Stimulated activated CD4-positive, alpha-beta T cell treated with anti-CD3 and anti-CD28 coated beads, Interleukin-15, amount 100 ng/mL, for 24 hours (primary cell): ENCODE data around the gene FAH.

ENCODE experiments used
- DNase-seq: peaks from one replicate; pipeline ENCODE4 v3.0.0-alpha.2; 2020

Gene FAH

GRCh38 chr15:80174017-80174746 is 21.4 kb downstream of the FAH start:
- DNase-seq, result no peak

GRCh38 chr15:80175436-80175835 is 22.6 kb downstream of the FAH start:
- no peak for DNase-seq

DNA sequence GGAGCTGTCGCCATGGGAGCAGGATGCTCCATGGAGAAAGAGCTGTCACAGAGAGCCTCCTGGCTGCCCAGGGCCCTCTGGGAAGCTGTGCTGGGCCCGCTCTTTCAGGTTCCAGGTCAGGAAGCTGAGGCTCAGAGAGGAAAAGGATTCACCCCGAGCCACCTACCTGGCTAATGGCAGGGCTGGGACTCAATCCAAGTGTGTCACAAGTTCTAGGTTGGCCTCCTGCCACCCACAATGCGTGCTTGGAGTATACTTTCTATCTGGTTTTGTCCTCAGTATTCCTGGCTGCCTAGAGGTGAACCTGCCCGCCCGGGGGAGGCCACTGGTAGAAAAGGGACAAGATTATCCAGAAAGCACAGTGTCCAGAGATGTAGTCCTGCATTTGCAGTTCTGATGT is 23.6 kb downstream of the FAH start:
- DNase-seq, result no peak

GRCh38 chr15:80177156-80177555 is 24.4 kb downstream of the FAH start:
- no peak for DNase-seq

DNA sequence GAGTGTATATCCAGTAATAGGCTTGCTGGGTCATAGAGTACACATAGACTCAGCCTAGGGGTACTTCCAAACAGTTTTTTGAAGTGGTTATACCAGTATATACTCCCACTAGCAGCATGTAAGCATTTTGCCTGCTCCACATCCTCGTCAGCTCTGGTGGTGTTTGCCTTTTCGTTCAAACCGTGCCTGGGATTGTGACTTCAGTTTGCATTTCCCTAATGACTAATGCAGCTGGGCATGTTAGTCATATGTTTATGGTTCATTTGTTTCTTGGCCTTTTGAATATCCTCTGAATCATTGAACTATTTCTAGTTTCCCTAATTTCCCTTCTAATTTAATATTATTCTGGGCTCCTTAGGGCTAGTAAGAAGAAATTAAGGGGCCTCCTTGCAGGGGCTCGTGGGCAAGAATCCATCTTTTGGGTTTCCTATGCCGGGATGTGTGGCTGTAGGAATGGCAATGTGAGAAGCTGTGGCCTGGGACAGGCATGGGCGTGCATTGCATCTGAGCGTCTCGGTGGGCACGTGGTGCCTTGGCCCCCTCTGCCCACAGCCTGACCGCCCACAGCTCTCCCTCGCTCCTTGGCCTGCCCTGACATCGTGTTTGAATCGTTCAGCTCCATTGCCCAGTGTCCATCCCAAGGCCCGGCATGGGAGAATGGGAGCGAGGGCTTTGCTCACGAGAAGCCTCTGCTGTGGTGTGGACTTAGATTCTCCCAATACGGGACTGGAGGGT is 26.4 kb downstream of the FAH start:
- no peak for DNase-seq

- no peak for DNase-seq
Observed at GRCh38 chr15:80179935-80180334, 27.1 kb downstream of the FAH start.

GRCh38 chr15:80180468-80180867 is 27.7 kb downstream of the FAH start:
- DNase-seq, result no peak

DNA sequence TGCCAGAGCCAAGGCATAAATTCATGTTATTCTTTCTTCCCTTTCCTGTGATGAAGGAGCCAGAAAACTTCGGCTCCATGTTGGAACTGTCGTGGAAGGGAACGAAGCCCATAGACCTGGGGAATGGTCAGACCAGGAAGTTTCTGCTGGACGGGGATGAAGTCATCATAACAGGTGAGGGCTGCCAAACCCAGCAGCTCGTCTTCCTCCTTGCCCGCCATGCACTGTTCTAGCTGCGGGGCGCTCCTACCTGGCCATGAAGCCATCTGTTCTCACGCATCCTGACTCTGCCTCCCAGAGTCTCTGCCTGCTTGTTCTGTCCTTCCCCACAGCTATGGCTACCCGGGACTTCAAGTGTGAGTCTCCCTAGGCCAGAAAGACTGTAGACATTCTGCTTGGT is 28.2 kb downstream of the FAH start:
- DNase-seq, result no peak

- DNase-seq, result no peak
Observed at GRCh38 chr15:80182611-80183261, 29.9 kb downstream of the FAH start.

DNA sequence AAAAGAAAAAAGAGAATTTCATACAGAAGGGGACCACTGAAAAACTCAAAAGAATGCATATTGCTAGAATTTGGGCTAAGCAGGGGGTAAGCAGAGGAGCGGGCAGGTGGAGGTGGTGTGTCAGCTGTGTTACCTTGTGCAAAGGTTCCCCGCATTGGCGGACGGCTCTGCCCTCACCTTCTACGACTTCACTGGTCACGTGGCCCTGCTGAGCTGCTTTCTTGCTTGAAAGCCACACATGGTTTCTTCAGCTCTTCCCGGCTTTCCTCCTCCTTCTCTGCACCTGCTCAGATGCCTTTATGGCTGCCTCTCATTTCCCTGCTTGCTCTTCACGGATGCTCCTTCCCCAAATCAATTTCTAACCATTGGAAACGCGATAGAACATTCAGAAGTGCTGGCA is 30.5 kb downstream of the FAH start:
- DNase-seq, result no peak

- no peak for DNase-seq
Observed at GRCh38 chr15:80183886-80184285, 31.1 kb downstream of the FAH start.

DNA sequence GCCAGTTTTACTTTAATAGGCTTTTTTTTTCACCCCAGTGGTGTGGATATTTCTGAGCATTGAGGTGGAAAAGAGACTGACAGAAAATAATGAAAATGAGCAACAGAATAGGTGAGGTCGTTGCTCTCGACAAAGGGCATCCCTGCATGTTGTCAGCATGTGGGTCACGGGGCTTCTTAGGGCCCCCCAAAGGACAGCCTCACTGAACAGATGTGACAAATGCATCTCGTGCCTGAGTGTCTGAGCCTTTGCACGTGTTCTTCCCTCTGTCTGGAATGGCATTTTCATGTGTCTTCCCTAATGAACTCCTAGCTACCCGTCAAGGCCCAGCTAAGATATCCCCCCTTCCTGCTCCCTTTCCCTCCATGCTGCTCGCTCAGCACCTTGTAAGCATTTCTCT is 31.8 kb downstream of the FAH start:
- DNase-seq, result no peak

- no peak for DNase-seq
Observed at GRCh38 chr15:80185152-80185551, 32.4 kb downstream of the FAH start.

GRCh38 chr15:80186066-80186465 is 33.3 kb downstream of the FAH start:
- no peak for DNase-seq

- DNase-seq, result no peak
Observed at GRCh38 chr15:80186597-80186996, 33.8 kb downstream of the FAH start.

- DNase-seq, result no peak
Observed at GRCh38 chr15:80188251-80188650, 35.5 kb downstream of the FAH start.

- no peak for DNase-seq
Observed at GRCh38 chr15:80191198-80191597, 38.4 kb downstream of the FAH start.

DNA sequence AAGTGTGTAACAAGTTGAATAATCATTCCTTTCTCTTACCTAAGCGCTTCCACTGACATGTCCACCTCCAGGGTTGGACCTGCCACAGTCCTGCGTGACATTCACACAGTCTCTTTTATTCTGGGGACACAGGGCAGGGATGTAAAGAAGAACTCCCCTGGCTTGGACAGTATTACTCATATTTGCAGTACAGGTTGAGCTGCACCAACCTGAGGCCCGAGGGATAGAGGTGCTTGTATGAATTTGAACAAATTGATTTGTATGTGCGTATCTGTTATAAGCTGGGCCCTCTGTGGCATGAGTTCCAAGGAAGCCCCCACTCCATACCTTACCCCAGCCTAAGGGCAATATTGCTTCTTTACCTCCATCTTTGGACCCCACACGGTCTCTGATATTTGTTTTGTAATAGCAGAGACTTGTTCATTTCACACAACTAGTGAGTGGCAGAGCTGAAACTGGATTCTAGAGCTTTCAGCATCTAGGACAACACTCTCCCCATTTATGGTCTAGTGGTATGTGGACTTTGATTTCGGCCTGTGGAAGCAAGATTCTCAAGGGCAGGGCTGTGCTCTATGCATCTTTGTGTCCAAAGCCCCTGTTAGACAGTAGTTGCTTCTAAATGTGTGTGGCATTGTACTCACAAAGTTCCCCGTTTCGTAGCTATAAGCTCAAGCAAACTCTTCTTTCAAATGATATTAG is 39.2 kb downstream of the FAH start:
- no peak for DNase-seq

- DNase-seq, result no peak
Observed at GRCh38 chr15:80194186-80194585, 41.4 kb downstream of the FAH start.

DNA sequence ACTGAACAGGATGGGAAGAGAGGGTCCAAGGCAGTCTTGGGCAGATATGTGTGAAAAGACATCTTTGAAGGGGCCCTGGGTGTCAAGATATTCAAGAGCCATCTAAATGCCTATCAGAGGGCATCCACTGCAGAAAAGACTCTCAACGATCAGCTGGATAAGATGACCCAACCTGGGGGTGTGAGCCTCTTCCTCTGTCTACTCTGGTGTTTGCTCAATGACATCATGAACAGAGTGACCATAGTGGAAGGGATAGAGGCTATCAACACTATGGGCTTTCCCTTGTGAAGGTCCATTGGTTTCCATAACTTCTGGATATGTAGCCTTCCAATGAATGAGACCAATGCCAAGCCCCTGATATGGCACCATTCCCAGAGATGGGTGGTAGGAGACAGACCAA is 42.1 kb downstream of the FAH start:
- DNase-seq, result no peak

DNA sequence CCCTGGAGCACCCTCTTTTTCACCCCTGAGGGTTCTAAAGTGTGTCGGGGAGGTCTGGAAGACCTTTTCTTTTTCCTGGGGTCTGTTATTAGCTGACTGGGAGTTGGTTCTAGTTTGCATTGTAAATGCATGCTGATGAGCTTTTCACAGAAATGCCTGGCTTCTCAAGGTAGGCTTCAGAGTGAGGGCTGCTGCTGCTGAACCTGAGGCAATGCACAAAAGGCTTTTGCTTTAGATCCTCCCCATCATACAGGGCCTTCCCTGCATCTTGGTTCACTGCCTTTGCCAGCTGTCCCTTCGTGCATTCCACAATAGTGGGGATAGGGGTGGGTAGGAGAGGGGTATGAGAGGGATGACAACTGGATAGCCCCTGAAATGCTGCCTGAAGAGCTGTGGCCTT is 46.6 kb downstream of the FAH start:
- DNase-seq, result no peak

GRCh38 chr15:80199869-80200268 is 47.1 kb downstream of the FAH start:
- DNase-seq, result no peak

GRCh38 chr15:80201256-80202015 is 48.6 kb downstream of the FAH start:
- DNase-seq, result no peak
